GM19043 (cell line): ENCODE measurements around the gene TOMM40.
"Not testable (repeated sequence)": the region's sequence is repeated elsewhere in the genome, so short reads cannot be mapped to it uniquely, and the experiment has no call there.

Experiments
- ATAC-seq: cut with Tn5 transposase; IDR thresholded peaks from one replicate; pipeline ENCODE4 v1.9.1; 2021; ENCODE audit warnings: low read depth; ENCODE audit not compliant: unreplicated experiment

TOMM40 gene

GRCh38 chr19:44893332-44894051, 2.4 kb downstream of the TOMM40 start:
- ATAC-seq, result no peak

GRCh38 chr19:44894052-44894400, 3.0 kb downstream of the TOMM40 start:
- ATAC-seq, result no peak

GRCh38 chr19:44894946-44895345, 3.9 kb downstream of the TOMM40 start:
- ATAC-seq, result no peak

GRCh38 chr19:44897835-44898234, 6.8 kb downstream of the TOMM40 start:
- ATAC-seq, result no peak

GRCh38 chr19:44900328-44901244, 9.5 kb downstream of the TOMM40 start:
- no peak for ATAC-seq

GRCh38 chr19:44903216-44903601, 12.2 kb downstream of the TOMM40 start:
- ATAC-seq, result no peak

GRCh38 chr19:44903602-44904425, 12.8 kb downstream of the TOMM40 start:
- ATAC-seq, result no peak

GRCh38 chr19:44904426-44904994, 13.5 kb downstream of the TOMM40 start:
- ATAC-seq, result no peak

- no peak for ATAC-seq
Measured at GRCh38 chr19:44905437-44906160, 14.5 kb downstream of the TOMM40 start, which contains the start of gene APOE. Gene APOE (plus strand): TSS chr19:44905796. CDS start chr19:44906625, 829 bp downstream.

- ATAC-seq, result no peak
Measured at GRCh38 chr19:44907613-44908012, 16.6 kb downstream of the TOMM40 start.

- ATAC-seq, result no peak
Measured at GRCh38 chr19:44908074-44908835, 17.2 kb downstream of the TOMM40 start.

- ATAC-seq, result no peak
Measured at GRCh38 chr19:44908836-44909261, 17.8 kb downstream of the TOMM40 start.

- no peak for ATAC-seq
Measured at GRCh38 chr19:44909775-44910174, 18.7 kb downstream of the TOMM40 start.

GRCh38 chr19:44911896-44912295, 20.8 kb downstream of the TOMM40 start:
- ATAC-seq, result not testable (repeated sequence)

- no peak for ATAC-seq
Measured at GRCh38 chr19:44912854-44913253, 21.8 kb downstream of the TOMM40 start.

GRCh38 chr19:44913512-44914432, 22.7 kb downstream of the TOMM40 start:
- not testable (repeated sequence) for ATAC-seq

GRCh38 chr19:44914433-44915206, 23.6 kb downstream of the TOMM40 start, which contains the start of gene APOC1:
Gene APOC1 (plus strand): TSS chr19:44914608. CDS start chr19:44914892, 284 bp downstream.
- ATAC-seq, result peak; percentile 97
